Suppressor macrophage (primary cell): ENCODE measurements around the gene NUP214.
"Not testable (repeated sequence)": the region's sequence is repeated elsewhere in the genome, so short reads cannot be mapped to it uniquely, and the experiment has no call there.

Experiments
- DNase-seq, 4 experiments: peaks; one replicate each; pipeline ENCODE4 v3.0.0-alpha.2; 2020 to 2022

The NUP214 gene

DNA sequence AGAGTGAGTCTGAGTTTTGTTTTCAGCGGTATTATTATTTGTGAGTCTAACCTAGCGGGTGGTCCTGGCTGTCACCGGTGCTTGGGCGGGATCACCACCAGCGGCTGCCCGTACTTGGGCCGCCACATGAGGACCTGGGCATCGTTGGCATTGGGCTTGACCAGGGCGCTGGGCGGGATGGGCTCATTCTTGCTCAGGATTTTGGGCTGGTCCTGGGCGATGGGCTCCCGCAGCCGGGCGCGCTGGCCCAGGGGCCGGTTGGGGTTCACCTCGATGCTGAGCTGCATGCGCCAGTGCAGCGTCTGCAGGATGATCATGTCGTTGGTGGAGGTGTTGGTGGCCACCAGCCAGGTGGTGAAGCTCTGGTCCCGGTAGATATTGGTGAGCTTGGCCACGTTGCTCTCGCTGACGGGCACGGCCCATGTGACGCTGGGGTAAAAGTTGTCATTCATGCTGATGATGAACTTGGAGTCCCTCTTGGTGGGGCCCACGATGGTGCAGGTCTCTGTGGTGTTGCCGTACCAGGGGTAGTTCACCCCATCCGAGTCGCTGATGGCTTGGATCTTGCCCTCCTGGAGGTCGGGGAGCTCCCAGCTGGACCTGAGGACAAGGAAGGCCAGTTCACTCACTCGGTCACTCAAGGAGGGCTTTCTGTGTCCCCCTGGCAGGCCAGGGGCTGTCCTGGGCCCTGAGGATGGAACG, 135.5 kb downstream of the NUP214 start:
- DNase-seq = no peak

GRCh38 chr9:131262327-131263032, 137.1 kb downstream of the NUP214 start:
- peak in 3 of 4 experiments; percentile 39 to 61 (median 46) for DNase-seq

DNA sequence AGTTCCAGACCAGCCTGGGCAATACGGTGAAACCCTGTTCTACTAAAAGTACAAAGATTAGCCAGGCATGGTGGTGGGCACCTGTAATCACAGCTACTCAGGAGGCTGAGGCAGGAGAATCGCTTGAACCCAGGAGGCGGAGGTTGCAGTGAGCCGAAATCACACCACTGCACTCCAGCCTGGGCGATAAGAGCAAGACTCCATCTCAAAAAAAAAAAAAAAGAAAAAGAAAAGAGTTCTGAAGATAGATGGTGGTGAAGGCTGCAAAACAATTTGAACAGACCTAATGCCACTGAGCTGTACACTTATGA, 137.6 kb downstream of the NUP214 start:
- DNase-seq = not testable (repeated sequence)

DNA sequence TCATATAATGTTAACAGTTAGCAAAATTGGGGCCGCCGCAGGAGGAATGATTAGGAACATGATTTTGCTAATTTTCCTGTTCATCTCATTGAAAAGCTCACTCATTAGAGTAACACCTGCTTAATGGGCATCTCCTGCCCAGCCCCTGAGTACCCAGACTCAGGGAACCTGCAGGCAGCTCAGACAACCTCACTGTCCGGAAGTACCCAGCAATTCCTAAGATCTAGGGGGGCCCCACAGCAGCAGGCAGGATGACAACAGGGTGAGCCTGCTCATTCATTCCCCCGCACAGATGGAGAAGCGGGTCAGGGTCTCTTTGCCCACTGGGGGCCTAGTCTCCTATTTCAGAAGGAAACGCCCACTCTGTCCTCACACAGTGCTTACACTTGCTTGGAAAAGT, 138.3 kb downstream of the NUP214 start:
- DNase-seq = no peak

GRCh38 chr9:131264231-131264630, 138.8 kb downstream of the NUP214 start:
- no peak for DNase-seq

DNA sequence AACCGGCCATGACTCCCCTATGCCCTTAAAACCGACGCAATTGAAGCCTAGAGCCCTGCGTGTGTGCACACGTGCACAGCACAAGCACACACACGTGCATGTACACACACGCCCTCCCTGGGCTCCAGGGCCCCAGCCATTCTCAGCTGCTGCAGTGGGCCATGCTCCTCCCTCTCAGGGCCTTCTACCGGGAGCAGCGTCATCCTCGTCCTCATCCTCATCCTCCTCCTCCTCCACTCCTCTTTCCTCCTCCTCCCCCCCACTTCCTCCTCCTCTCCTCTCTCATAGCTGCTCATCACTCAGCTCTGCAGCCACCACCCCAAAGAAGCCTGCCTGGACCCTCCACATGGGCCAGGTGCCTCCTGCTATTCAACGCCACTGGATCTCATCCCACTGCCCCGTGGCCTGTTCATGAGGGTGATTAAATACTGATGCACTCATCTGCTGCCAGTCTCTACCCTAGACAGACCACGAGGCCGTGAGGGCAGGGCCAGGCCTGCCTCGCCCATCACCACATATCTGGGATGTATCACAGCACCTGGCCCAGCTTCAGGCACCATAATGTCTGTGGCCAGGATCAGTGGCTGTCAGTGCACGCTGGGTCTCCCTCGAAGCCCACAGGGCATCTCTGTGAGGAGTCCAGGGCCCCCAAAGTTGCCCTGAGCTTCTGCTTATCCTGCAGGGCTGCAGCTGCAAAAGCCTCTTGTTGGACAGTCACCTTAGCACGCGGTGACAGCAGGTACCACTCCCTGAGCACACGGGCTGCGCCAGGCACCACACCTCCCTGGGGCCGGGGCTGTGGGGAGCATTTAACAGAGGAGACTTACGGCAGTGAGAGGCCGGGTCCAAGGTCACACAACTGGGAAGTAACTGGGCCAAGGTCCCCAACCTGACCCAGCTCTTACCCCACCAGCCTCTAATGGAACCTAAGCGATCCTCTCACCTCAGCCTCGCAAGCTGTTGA, 141.2 kb downstream of the NUP214 start:
- peak in 2 of 4 experiments; percentile 25 to 49 for DNase-seq

DNA sequence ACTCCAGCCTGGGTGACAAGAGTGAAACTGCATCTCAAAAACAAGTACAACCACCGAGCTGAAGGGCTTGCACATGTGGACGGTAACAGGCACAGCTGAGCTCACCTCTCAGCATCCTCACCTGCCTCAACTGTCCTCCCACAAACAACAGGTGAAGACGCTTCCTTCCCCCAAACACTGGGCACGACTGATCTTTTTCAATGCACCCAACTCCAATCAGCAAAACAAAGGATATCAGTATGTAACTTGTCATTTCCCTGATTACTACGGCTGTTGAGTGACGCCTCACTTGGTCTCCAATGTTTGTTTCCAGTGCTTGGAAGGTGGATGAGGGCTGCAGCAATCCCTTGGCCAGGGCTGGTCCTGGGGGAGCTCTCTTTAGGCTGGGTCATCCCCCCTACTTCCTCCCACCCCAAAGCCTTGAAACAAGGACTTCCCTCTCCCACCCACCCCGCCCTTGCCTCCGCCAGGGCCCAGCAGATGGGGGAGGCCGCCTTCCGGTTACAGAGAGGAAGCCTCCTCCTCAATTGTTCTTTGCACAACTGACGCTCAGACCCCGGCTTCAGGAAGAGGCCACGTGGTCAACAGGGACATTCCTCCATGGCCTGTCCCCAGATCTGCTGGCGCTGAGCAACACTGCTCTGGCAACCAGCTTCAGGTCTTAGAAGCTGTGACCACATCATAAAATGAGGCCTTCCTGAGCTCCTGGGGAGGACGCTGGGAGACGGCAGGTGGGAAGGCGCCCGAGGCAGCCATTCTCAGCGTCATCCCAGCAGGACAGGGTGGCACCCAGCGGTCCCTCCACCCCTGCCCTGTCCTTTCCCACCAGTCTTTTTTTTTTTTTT, 145.0 kb downstream of the NUP214 start:
- DNase-seq = peak; percentile 88 to 96 (median 94)

- DNase-seq = not testable (repeated sequence)
Measured at GRCh38 chr9:131271016-131271273, 145.6 kb downstream of the NUP214 start.

DNA sequence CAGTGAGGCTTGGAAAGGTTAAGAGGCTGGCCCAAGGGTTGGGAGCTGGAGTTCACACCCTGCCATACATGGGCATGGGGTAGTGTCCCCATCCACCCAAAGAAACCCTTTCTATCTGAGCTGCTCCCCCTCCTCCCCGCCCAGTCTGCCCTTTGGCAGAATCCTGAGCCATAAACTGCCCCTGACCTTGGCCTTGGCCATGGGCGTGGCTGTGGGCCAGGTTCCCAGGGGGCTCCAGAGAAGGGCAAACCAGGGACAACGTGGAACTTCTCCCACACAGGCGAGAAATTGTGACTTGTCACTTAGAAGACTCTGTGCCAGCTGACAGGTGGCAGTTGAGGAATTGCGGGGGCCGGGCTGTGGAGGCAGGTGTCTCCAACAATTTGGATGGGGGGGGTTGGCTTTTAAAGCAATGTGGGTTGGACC, 146.1 kb downstream of the NUP214 start:
- DNase-seq = no peak

DNA sequence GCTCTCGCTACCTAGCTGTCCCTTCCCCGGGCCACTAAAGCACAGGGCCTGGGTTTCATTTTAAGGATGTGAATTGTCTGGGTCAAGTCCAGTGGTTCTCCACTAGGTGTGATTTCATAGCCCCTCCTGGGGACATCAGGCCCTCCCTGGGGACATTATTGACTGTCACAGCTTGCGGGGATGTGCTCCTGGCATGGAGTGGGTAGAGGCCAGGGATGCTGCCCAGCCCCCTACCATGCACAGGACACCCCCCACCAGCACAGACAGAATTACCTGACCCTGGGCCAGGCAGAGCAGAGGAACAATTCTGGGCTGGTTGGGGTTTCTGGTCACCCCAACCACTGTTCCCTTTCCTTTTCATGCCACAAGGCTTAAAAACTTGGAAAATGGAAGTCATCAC, 146.8 kb downstream of the NUP214 start:
- no peak for DNase-seq

DNA sequence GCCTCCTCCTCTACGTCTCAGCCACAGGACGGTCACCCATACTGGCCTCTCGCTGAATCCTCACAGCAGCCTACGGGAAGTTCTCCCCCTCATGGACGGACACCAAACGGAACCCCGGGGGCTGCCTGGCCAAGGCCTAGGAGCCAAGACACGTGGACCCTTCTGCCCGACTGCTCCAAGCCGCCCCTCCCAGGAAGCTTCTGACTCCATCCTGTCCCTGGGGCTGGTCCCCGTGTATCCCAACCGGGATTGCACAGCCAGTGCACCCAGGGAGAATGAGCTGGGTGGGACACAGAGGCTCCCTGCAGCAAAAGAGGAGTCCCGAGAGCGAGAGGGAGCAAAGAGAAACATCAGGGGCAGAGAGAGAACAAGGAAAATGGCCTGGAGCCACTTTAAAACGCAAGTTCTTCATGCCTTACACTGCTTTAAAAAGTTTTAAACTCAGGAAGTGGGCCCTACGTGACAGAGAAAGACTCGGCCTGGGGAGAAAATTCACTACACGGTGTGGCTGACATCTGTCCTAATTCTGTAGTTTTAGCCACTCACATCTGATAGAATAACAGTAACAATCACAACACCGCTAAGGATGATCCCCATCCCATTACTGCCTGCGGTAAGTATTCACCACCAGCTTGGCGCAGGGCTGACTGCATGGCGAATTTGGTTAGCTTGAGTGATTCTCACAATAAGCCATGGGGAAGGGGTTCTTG, 147.9 kb downstream of the NUP214 start:
- DNase-seq = peak; percentile 79 to 87 (median 82)

DNA sequence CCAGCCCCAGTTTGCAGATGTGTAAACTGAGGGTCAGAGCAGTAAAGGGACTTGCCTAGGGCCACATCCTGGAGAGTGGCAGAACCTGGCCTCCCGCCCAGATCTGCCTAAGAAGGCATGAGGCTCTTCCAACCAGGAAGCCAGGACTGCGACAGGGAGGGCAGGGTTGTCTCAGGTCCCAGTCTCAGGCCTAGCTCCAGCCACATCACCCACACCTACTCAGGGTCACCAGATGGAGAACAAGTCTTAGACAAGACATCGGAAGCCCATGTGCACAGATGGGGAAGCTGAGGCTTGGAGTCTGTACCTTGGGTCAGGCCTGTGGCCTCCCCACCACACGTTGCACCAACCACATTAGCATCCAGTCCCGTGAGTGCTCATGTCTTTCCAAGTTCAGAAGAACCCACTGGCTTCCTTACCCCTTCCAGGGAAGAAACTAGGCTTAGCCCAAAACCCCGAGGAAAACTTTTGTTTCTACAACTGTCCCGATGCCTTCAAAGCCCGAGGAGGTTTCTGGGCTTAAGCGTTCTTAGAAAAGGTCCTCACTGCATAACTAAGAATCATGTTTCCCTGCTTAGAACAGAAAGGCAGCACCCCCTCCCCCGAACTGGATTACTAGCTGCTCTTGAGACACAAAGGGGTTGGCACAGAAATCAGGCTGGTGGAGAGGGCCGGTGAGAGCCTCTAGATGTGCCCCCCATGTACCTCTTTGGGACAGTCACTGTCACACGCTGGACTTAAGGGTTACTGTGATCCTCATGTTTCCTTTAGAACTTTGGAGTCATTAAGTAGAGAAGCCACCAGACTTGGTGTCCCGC, 148.7 kb downstream of the NUP214 start:
- peak; percentile 80 to 91 (median 86) for DNase-seq

GRCh38 chr9:131274674-131275331, 149.4 kb downstream of the NUP214 start:
- DNase-seq = peak; percentile 85 to 92 (median 88)

- DNase-seq = peak; percentile 61 to 78 (median 72)
Measured at GRCh38 chr9:131275332-131276093, 150.1 kb downstream of the NUP214 start.

DNA sequence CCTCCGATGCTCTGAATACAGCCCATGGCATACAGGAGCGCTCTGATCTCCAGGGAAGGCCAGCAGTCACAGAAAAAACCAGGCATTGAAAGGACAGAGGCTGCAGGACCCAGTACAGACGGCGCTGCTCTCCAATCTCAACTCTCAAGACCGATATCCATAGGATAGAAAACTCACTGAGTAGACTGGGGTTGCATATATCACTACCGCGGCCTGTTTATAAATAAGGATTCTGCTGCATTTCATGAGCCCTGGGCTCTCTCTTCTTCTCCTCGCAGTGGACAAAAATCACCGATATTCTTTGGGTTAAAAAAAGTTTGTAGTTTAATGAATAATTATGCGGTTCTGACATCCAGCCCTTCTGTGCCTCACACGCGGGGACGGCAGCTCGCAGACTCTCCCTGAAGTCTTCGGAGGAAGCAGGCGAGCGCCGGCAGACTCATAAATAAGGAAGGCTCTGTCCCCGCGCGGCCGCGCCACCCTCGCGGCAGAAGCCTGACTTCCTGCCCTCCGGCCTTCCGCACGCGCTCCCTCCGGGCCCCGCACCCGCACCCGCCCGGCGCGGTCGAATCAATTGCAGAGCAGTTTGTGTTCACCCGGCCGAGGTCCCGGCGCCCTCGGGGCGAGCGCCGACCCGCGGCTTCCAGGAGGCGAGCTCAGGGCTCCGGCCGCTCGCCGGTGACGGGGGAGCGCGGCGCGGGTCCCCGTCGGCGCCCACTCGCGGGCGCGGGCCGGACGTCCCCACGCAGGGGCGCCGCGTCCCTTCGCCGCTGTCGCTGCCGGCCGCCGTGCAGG, 150.9 kb downstream of the NUP214 start, which contains the start of gene FAM78A:
FAM78A (minus strand) TSS at position 417 of the 795 bp plus-strand sequence; CDS start at position 86, 331 bp downstream.
- peak; percentile 84 to 94 (median 89) for DNase-seq

- DNase-seq = peak; percentile 63 to 84 (median 74)
Measured at GRCh38 chr9:131276891-131277286, 151.5 kb downstream of the NUP214 start.

GRCh38 chr9:131277287-131277909, 152.0 kb downstream of the NUP214 start:
- DNase-seq = peak in 2 of 4 experiments; percentile 10 to 53
